Tongue (tissue), 2 donors: ENCODE measurements around the gene E2F4. TPM values are rescaled to one million over a fixed set of nuclear protein-coding genes. Genes with fewer than 3 reads are reported as not detected.
A peak's percentile ranks its signal among the peaks of the same experiment; 100 is the strongest.

Experiments
- small RNA-seq: library from RNA; depleted of rRNA; stranded (forward); fragments of <200 nt; gene quantifications from one replicate; pipeline ENCODE3, GENCODE V24; 2014; ENCODE audit warnings: low replicate concordance
- total RNA-seq: library from RNA; depleted of rRNA; stranded (reverse); fragments of >200 nt; gene quantifications from one replicate; pipeline ENCODE4 v1.2.3, GENCODE V29; 2014

The E2F4 gene
- total RNA-seq, 1 donor from 2014 or later = 38.9 TPM

Small RNAs within 50 kb of the gene (small RNA-seq; reads per million reads assigned to genes)
- 4.4 reads per million, percentile 92 among the genes with 10 or more reads in this experiment for gene MIR328

Other genes starting within 250 kb of the E2F4 start
- 1.8 TPM for gene CES3, start 230.9 kb upstream of the E2F4 start, total RNA-seq
- gene CES4A, start 203.6 kb upstream of the E2F4 start, total RNA-seq = 5.2 TPM
- 52.6 TPM for gene CBFB, start 163.0 kb upstream of the E2F4 start, total RNA-seq
- gene PHAF1, start 82.2 kb upstream of the E2F4 start, total RNA-seq = 16.3 TPM
- 25.2 TPM for gene B3GNT9, start 41.2 kb upstream of the E2F4 start, total RNA-seq
- 7.7 TPM for gene TRADD, start 32.2 kb upstream of the E2F4 start, total RNA-seq
- gene FBXL8, start 32.2 kb upstream of the E2F4 start, total RNA-seq = 1.6 TPM
- 3.8 TPM for gene HSF4, start 27.4 kb upstream of the E2F4 start, total RNA-seq
- gene NOL3, start 21.6 kb upstream of the E2F4 start, total RNA-seq = 40.4 TPM
- gene MATCAP1, start 8.2 kb upstream of the E2F4 start, total RNA-seq = 14.1 TPM
- 3.6 TPM for gene EXOC3L1, start 2.0 kb upstream of the E2F4 start, total RNA-seq
- 4.0 TPM for gene ELMO3, start 7.0 kb downstream of the E2F4 start, total RNA-seq
- gene TMEM208, start 35.0 kb downstream of the E2F4 start, total RNA-seq = 19.7 TPM
- 10.1 TPM for gene FHOD1, start 55.3 kb downstream of the E2F4 start, total RNA-seq
- gene SLC9A5, start 56.8 kb downstream of the E2F4 start, total RNA-seq = 0.10 TPM
- gene PLEKHG4, start 87.4 kb downstream of the E2F4 start, total RNA-seq = 21.0 TPM
- gene KCTD19, start 134.6 kb downstream of the E2F4 start, total RNA-seq = 0.10 TPM
- gene LRRC36, start 134.7 kb downstream of the E2F4 start, total RNA-seq = 0.41 TPM
- gene TPPP3, start 201.3 kb downstream of the E2F4 start, total RNA-seq = 135 TPM
- gene ZDHHC1, start 224.3 kb downstream of the E2F4 start, total RNA-seq = 14.2 TPM
- 7.8 TPM for gene HSD11B2, start 239.0 kb downstream of the E2F4 start, total RNA-seq